H1 (cell line): ENCODE results near the gene ADCY9.

ENCODE experiments used
- ASH2L ChIP-seq: fragments of 200-600, 300-600 bp; sonication (generic); IDR thresholded peaks from one replicate; pipeline ENCODE4 v1.7.1; 2017; ENCODE audit warnings: low read length
- NRF1 ChIP-seq: IDR thresholded peaks from 2 replicates; pipeline ENCODE4 v1.6.1; 2011; ENCODE audit warnings: mild to moderate bottlenecking, low read depth, low read length, improper control_type of control experiment
- POLR2A ChIP-seq, 2 experiments: IDR thresholded peaks; 1 replicate in 1 of 2; 2 replicates in 1 of 2; pipeline ENCODE4 v1.6.1; 2011; ENCODE audit warnings: low read depth in 2 of 2, low read length in 2 of 2, mild to moderate bottlenecking in 2 of 2; ENCODE audit errors: control extremely low read depth in 1 of 2
- POLR2AphosphoS5 ChIP-seq: IDR thresholded peaks from 2 replicates; pipeline ENCODE4 v1.6.1; 2011; ENCODE audit warnings: low read depth, low read length
- SUZ12 ChIP-seq: fragments of 200-600 bp; sonication (generic); IDR thresholded peaks from 2 replicates; pipeline ENCODE4 v1.6.1; 2012; ENCODE audit warnings: mild to moderate bottlenecking, inconsistent platforms, low read length, moderate library complexity, mixed read lengths

DNA sequence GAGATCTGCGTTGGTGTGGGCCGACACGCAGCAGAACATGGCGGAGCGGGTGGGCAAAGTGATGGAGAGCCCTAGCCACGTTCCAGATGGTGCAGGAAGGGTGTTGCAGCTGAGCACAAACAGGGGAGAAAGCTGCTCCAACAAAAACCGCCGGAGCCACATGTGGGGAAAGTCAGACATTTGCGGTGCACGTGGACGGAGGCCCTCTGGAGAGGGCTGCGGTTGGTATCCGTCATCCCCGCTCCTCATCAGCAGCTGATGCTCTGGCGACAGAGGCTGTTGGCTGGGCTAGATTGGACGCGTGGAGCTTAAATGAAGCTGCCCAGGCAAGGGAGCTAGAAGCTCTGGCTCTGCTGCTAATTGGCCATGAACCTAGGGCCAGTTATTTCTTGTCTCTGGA lies 43.5 kb upstream of the ADCY9 start:
- TF ChIP-seq ASH2L (no peak), SUZ12 (no peak), POLR2AphosphoS5 (no peak), NRF1 (no peak), POLR2A (IDR thresholded peaks at IDR 0.05; ENCODE audit: control extremely low read depth in 1 of 2, low read depth in 2 of 2, low read length in 2 of 2) (no peak)
